ENCODE data around the gene SCLY.
"Not testable (repeated sequence)": the region's sequence is repeated elsewhere in the genome, so short reads cannot be mapped to it uniquely, and the experiment has no call there.

Gene SCLY

DNA sequence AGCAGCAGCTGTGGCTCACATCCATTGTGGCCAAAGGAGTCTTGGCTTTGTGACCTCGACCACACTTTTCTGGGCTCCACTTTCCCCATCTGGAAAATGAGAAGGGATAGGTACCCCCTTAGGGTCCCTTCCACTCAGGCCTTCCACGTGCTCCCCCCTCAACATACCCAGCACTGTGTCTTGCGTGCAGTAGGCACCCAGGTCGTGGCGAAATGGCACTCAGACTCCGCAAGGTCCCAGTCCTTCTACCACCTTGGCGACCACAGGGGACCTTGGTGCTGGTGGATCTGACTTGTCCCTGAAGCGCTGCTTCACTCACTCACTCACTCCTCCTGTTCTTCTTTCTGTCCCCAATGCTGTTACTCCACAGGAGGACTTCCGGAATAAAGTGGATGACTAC, 19.9 kb upstream of the SCLY start:
- no peak for DNase-seq (ENCODE audit: low read depth)

DNA sequence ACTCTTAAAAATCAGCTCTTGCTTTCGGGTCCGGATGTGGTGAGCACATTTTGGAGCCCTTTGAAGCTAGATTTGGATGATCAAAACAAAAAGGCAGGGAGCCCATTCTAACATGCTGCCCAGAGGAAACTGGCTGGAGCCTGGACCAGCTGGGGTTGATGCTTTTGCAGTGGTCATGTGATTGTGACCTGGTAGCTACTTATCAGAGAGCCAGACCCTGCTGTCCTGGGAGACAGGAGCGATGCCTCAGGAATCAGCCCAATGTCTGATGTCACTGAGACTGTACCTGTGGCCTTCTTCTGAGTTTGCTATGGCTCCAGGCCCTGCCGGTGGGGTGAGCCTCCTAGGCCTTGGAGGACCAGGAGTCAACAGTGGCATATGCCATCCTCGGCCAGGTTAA, 18.7 kb upstream of the SCLY start:
- DNase-seq (ENCODE audit: low read depth) = no peak

DNA sequence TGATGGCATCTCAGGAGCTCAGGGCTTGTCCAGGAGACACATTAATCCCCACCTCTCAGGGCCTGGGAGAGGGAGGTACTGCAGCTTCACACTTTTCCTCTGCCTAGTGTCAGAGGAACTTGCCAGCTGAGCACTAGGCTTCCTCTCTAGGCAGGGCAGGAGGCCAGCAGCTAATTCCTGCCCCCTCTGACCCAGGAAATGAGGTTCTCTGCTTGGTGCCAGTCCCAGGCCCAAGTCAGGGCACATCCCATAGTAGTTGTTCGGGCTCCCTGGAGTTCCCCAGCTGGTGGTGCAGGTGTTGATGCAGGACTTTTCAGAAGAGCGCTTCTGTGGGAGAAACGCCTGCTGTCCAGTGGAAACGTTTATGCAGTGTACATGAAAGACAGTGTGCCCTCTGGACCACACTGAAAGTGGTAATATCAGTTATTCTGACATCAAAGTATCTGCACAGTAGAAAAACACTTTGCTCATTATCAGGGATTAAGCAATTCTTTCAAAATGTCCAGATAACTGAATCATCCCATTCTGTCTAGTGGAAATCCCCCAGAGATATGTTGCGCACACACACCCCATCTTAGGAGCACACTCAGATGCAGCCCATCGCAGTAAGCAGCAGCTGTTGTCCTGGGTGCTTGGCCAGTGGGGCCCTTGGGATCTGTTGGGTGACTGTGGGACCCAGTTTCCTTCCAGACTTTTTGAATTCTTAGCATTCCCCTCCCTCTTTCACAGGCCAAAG, 17.8 kb upstream of the SCLY start:
- DNase-seq (ENCODE audit: low read depth) = no peak

DNA sequence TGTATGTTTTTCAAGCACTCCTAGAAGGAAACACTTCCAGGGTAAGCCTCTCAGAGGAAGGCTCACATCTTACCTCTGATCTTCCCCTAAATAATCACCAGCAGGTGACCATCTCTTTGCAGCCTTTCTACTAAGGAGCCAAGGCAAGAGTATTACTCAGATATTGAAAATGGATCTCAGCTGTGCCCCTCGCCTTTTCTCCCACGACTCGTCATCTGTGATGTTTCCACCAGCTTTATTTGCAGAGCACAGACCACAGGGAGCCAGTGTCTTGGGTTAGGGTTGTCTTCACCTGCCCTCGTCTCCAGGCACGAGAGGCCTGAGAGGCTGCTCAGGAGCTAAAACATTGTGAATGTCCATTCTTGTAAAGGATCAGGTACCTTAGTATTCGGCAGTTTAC, 16.9 kb upstream of the SCLY start:
- no peak for DNase-seq (ENCODE audit: low read depth)

DNA sequence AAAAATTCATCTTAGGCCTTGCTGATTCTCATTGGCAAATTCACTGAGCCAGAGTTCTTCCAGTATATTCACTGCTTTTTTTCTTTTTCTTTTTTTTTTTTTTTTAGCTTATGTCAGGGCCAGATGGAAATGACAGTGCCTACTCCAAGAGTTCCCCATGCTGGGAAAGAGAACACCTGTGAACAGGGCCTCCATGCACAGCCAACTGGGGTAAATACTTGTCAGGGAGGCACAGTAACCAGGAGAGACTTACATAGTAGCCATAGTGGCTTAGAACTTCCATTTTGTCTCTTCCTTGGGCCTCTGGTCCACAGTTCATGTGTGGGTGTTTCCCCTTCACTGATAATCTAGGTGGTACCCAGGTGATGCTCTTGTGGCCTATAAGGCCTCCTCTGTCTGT, 15.2 kb upstream of the SCLY start:
- DNase-seq (ENCODE audit: low read depth) = no peak

DNA sequence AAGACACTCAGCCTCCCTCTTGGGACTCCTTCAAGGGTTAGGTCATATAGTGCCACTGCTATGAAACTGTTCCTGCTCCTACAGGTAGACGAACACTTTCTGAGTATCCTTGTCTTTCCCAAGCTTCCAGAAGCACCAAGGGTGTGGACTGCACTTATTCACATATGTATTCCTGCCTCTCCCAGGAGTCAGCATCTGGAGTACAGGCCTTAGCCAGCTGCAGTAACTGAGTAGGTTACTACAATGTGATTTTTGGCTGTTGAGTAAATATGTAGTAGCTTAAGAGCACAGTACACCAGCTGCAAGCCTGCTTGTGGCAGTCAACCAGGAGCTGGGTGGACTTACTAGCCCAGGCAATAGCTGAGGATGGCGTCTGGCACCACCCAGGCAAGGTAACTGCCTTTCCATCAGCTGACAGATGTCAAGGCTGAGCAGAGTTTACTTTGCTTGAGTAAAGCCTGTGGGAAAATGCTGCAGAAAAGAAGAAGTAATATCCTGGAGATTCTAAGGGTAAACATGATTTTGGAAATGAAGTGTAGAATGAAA, 14.0 kb upstream of the SCLY start:
- DNase-seq (ENCODE audit: low read depth) = no peak

DNA sequence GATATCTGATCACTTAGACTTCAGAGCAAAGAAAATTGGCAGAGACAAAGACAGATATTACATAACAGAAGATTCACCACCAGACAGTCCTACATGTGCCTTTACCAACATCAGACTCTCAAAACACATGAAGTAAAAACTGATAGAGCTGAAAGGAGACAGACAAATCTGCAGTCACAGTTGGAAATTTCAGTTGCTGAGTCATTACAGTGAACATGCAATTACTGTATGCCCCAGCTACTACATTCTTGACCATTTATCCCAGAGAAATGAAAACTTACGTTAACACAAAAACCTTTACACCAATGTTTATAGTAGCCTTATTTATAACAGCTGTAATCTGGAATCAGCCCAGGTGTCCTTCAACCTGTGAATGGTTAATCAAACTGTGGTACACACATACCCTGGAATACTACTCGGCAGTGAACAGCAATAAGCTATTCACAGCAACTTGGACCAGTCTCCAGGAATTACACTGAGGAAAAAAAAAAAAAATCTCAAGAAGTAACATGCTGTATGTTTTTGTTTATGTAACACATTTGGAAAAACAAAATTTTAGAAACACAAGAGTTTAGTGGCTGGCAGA, 7.5 kb upstream of the SCLY start:
- no peak for DNase-seq (ENCODE audit: low read depth)

DNA sequence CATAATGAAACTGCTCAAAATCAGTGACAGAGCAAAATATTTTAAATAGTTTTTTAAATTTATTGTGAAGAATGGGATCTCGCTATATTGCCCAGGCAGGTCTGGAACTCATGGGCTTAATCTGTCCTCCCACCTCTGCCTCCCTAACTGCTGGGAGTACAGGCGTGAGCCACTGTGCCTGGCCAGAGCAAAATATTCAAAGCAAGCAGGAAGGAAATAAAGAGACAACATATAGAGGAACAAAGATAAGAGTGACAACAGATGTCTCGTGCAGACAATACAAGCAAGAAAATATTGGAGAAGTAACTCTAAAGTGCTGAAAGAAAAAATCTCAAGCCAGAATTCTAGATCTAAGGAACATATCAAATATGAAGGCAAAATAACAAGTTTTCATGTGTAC, 5.0 kb upstream of the SCLY start:
- no peak for DNase-seq (ENCODE audit: low read depth)

DNA sequence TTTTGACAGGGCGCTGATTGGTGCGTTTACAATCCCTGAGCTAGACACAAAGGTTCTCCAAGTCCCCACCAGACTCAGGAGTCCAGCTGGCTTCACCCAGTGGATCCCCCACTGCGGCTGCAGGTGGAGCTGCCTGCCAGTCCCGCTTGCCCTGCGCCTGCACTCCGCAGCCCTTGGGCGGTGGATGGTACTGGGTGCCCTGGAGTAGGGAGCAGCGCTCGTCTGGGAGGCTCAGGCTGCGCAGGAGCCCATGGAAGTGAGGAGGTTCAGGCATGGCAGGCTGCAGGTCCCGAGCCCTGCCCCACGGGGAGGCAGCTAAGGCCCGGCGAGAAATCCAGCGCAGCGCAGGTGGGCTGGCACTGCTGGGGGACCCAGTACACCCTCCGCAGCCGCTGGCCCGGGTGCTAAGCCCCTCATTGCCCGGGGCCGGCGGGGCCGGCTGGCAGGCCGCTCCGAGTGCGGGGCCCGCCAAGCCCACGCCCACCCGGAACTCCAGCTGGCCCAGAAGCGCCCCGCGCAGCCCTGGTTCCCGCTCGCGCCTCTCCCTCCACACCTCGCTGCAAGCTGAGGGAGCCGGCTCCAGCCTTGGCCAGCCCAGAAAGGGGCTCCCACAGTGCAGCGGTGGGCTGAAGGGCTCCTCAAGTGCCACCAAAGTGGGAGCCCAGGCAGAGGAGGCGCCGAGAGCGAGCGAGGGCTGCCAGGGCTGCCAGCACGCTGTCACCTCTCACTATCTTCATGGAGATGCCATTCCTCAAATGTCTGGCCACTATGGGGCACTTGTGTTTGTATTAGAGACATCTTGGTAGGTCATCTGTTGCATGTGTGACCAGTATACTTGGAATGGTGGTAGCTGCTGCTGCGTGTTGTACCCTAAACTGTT, 2.9 kb upstream of the SCLY start:
- DNase-seq (ENCODE audit: low read depth) = not testable (repeated sequence)

DNA sequence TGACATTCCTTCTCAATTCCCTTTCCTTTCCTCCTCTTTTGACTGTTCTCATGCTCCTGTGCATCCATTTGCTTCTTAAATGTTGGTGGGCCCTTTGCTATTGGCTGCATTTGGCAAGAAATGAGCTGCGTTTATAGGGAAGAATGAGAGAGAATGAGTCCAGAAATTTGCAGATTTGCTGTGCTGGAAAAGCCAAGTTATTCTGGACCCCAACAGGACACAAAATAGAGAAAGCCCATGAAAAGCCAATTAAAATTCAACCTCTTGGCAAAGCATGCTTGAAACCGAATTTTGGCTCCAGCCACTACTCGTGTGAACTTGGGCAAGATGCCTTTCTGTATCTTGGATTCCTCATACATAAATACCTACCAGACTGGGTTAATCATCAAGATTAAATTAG, 1.3 kb upstream of the SCLY start:
- no peak for DNase-seq (ENCODE audit: low read depth)

DNA sequence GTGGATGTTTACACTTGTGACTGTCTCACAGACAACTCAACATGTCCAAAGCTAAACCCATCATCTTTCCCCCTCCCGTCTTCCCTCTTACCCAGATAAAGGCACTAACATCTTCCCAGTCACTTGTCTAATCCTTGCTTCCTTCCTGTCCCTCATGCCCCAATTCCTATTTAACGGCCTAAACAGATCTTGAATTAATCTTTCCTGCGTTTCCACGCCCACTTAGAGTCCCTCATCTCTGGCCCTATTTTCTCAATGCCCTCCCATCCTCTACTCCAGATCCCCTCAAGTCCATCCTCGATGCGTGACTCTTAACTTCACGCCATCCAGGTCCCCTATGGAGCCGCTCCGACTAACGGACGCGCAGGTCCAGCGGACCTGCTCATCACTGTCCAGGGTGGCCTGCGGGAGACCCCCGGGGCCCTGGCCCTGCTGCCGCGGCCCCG, 682 bp upstream of the SCLY start:
- no peak for DNase-seq (ENCODE audit: low read depth)

DNA sequence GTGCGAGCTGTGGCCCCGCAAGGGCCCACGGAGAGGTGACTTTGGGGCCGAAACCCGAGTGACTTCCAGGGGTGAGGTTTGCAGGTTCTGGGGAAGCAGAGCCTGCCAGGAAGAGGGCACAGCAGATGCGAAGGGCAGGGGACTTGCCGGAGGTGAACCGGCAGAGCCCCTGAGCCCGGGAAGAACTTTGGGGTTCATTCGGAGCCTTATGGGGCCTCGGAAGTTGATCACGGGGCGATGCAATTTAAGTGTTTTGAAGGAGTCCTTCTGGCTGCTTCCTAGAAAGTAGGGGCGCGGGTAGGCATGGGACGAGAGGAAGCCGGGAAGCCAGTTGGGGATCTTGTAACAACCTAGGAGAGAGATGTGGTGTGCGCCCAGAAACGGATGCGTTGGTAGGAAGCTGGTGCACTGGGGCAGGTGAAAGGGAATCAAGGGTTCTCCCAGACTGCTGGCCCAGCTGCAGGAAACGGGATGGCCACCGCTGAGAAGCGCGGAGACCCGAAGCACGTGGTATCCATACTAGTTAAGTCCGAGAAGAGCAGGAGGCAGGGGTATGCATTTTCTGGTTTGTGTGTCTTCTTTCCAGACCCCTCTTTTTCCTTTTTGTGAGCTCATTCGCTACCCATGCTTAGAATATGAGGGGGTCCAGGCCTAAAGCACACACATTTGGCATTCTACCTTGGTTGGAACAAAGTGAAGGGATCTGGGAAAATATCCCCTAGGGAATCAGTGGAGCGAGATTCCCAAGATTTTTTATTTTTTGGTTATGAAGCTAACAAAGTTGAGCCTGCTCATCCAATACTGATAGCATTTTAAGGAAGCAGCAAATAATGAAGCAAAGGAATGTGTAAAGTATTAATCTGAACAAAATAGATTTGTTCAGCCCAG, 758 bp downstream of the SCLY start:
- no peak for DNase-seq (ENCODE audit: low read depth)

DNA sequence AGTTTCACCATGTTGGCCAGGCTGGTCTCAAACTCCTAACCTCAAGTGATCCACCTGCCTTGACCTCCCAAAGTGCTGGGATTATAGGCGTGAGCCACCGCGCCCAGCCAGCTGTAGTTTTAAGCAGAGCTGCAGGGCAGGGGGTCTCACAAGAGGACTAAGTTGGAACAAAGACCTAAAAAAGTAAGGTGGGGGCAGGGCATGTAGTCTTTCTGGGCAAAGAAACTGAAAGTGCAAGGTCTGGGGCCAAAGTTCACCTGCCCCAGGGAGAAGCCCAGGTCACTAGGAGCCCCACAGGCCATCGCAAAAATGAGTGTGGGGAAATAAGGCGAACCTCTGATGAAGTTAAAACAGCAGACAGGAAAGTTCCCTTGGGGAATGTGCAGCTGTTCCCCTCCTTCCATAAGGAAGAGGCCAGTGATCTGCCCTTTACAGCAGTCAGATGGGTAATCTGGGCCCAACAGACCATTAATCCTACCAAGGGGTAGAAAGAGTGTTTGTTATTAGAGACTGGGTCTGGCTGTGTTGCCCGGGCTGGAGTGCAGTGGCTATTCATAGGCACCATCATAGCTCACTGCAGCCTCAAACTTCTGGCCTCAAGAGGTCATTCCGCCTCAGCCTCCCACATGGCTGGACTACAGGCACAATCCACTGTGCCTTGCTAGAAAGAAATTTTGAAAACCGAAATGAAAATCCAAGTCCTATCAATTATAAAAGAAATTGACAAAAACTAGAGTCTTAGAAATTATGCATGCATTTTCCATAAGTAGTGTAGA, 2.8 kb downstream of the SCLY start:
- DNase-seq (ENCODE audit: low read depth) = no peak

DNA sequence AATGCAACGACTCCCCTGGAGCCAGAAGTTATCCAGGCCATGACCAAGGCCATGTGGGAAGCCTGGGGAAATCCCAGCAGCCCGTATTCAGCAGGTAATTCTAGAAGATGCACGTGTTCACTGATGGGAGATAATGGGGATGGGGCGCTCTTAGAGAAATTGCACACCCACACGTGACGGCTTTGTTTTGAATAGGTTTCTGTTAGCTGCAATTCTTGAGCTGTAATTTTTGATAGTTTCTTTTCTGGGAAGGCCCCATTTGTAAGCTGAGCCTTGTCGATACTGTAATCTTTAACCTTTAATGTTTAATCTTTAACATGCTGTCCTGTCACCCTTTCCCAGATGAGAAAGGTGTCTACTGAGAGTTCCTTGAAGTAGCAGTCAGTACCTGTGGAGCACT, 3.6 kb downstream of the SCLY start:
- no peak for DNase-seq (ENCODE audit: low read depth)

DNA sequence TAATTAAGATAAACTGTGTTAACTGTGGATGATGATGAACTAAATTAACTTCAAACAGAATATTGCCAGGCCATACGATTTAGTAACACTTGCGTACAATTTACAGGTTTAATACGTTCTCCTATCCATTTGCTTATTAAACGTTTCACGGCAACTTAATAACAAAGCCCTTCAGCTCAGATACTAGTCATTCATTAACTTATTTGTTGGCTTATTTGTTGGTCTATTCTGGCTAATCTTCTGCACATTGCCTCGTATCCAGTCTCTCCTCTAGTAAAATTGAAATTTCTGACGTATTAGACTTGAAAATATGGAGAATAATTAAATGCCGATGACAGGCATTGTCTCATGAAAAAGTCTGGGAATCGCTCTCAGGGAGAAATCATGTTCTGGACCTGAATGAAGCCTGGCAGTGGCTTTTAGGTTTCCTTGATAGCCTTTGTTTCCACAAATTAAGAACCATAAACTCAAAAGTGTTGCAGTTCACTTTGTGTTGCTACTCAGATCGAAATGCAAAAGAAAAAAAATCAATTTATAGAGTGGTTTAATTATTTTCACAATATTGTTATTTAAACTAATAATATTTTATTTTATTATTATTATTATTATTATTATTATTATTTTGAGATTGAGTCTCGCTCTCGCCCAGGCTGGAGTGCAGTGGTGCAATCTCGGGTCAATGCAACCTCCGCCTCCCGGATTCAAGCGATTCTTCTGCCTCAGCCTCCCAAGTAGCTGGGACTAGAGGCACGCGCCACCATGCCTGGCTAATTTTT, 4.5 kb downstream of the SCLY start:
- DNase-seq (ENCODE audit: low read depth) = no peak

DNA sequence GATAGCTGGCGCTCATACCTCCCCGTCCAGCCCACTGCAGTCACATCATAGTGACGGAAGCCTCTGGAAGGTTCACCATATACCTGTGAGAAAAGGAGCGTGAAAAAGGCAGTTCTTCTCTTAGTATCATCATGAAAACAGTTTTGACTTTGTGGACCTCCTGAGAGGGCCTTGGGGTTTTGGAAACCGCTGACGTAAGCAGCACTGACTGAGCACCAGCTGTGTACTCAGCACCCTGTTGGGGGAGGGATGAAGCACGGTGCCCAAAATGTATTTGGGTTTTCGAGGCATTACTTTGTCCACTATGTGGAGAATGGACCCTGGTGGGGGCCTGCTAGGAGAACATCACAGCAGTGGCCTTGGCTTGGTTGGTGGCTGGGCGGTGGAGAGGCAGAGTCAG, 5.4 kb downstream of the SCLY start:
- DNase-seq (ENCODE audit: low read depth) = no peak

DNA sequence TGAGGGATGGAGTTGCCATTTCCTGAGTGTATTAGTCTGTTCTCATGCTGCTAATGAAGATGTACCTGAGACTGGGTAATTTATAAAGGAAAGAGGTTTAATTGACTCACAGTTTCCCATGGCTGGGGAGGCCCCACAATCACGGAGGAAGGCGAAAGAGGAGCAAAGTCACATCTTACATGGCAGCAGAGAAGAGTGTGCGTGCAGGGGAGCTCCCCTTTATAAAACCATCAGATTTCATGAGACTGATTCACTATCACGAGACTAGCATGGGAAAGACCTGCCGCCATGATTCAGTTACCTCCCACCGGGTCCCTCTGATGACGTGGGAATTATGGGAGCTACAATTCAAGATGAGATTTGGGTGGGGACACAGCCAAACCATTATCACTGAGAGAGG, 5.9 kb downstream of the SCLY start:
- DNase-seq (ENCODE audit: low read depth) = not testable (repeated sequence)

DNA sequence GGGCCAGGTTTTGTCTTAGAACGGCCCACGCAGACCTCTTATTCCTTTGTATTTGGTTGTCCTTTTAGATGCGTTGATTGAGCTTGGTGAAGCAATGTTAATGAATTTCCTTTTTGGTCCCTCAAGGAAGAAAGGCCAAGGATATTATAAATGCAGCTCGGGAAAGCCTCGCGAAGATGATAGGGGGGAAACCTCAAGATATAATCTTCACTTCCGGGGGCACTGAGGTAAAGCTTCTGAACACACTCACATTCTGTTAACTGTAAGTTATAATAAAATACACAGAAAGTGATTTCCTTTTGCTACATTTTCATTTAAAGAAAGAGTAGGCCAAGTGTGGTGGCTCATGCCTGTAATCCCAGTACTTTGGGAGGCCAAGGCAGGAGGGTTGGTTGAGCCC, 7.1 kb downstream of the SCLY start:
- no peak for DNase-seq (ENCODE audit: low read depth)

DNA sequence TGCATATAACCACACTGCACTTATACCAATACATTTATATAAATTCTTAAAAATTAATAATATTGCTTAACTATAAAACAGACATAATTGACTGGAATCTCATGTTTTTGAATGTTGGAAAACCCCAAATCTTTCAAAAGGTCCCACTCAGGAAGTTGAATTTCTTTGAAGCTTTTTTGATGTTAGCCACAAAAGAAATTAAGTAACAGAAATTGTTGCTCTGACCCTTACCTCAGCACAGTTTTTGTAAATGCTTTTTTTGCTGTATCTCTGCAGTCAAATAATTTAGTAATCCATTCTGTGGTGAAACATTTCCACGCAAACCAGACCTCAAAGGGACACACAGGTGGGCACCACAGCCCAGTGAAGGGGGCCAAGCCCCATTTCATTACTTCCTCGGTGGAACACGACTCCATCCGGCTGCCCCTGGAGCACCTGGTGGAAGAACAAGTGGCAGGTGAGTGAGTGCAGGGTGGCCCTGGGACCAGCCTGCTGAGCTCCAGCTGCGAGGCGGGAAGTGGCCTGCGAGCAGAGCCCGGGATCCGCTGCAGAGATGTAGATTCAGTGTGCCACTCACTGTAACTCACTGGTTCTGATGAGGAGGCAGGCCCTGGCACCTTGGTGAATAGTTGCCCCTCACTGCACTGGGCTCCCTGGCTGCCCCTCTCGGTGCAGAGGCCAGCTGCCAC, 8.4 kb downstream of the SCLY start:
- no peak for DNase-seq (ENCODE audit: low read depth)

DNA sequence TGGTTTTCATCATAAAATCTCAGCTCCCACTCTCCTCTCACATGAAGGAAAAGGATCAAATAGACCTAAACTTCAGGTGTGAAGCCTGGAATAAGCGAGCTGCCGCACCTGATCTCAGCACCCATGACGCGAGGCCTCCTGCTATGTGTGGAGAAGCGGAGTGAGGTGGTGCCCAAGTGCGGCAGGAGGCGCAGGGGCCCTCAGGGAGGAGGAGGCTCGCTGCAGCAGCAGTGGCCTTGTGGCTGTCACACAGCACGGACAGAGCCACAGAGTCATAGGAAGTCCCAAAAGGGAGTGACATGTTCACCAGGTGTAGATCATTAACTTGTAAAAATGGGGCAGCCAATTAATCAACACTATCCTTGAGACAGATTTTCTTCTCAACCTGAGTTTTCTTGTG, 9.1 kb downstream of the SCLY start:
- no peak for DNase-seq (ENCODE audit: low read depth)

Measured in stromal cell of bone marrow (primary cell).